HS-27A (cell line): ENCODE measurements around the gene EVA1C.
"Not testable (repeated sequence)": the region's sequence is repeated elsewhere in the genome, so short reads cannot be mapped to it uniquely, and the experiment has no call there.

ENCODE experiments used
- DNase-seq: peaks from one replicate; pipeline ENCODE4 v3.0.0-alpha.2; 2012; ENCODE audit warnings: low read depth, missing footprints

EVA1C gene

GRCh38 chr21:32424674-32425073 is 12.2 kb downstream of the EVA1C start:
- no peak for DNase-seq

DNA sequence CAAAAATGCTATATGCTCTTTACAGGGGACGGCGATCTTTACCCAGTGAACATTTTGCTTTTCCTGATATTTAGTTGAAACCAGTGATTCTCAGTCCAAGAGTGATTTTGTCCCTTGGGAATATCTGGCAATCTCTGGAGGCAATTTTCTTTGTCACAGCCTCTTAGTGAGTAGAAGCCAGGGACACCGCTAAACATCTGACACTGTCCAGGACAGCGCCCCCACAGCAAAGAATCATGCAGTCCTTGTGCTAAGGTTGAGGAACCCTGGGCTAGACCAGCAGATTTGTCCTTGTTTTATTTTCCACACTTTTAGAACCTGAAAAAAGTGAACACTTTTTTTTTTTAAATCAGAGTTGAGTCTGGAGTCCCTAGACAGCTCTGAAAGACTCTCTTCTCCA is 13.1 kb downstream of the EVA1C start:
- DNase-seq: no peak

DNA sequence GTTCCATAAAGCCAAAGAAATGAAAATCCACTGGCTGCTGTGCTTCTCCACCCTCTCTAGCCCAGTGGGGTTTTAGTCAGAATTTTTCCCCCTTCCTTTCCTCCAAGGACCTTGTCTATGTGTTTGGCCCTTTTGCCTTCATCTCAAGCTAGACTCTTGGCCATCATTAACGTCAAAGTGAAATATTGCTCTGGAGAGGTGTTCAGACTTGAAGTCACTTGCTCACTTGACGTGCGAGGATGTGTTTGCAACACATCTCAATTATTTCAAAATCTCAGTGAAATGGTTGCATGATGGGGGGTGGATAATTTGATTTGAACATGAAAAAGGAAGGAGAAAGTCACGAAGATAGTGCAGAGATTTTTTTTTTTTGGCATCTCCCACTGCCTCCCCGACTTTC is 13.6 kb downstream of the EVA1C start:
- DNase-seq: no peak

DNA sequence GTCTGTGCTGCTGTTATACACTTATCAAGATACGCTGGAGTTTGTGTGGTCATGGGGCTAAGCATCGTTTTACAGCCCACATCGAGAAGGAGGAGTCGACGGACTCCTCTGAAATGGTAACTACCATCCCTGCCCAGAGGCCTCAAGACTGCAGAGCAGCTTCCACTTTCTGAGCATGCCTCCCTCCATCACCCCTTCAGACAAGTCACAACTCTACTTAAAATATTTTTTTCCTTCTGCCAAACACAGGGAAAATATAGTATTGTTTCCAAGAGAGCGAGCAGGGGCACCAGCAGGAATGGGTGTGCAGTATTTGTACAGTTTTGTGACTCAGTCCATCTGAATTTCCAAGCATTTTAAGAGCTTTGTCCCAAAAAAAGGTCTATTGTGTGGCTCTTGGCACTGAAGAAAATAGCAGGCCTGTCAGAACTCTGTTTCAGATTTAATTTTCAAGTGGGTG is 14.1 kb downstream of the EVA1C start:
- peak; percentile 69 for DNase-seq

DNA sequence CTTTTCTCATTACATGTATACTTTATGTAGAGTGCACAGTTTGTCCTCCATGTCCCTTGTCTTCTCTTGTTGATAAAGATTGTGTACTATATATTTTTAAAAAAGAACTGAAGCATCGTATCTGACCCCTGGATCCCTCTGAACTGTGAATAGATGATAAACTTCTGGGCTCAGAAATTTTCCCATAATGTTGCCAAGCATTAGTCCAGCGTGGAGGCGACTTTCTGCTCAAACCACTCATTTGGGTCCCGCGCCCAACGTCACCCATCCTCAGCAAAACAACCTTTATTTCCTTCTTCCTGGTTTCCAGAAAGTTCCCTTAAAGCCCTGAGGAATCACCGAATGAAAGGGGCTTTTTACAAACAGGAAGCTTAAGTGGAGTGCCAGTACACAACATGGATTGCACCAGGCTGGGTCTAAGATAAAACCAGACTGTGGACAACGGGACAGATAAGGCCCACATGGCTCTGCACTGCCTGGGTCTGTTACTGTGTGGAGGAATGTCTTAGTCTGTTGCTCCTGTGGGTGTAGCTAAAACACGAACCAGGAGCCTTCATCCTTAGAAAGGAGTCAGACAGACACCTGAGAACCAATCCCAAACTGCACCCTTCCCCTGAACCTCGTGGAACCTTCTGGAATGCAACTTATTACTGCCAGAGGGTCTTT is 15.6 kb downstream of the EVA1C start:
- DNase-seq: no peak

GRCh38 chr21:32432982-32433660 is 20.6 kb downstream of the EVA1C start:
- not testable (repeated sequence) for DNase-seq

GRCh38 chr21:32437729-32438128 is 25.2 kb downstream of the EVA1C start:
- DNase-seq: no peak

- no peak for DNase-seq
Observed at GRCh38 chr21:32442566-32443318, 30.2 kb downstream of the EVA1C start.

- DNase-seq: no peak
Observed at GRCh38 chr21:32445101-32445500, 32.6 kb downstream of the EVA1C start.

GRCh38 chr21:32446440-32446839 is 33.9 kb downstream of the EVA1C start:
- DNase-seq: not testable (repeated sequence)

GRCh38 chr21:32447224-32447623 is 34.7 kb downstream of the EVA1C start:
- DNase-seq: no peak

DNA sequence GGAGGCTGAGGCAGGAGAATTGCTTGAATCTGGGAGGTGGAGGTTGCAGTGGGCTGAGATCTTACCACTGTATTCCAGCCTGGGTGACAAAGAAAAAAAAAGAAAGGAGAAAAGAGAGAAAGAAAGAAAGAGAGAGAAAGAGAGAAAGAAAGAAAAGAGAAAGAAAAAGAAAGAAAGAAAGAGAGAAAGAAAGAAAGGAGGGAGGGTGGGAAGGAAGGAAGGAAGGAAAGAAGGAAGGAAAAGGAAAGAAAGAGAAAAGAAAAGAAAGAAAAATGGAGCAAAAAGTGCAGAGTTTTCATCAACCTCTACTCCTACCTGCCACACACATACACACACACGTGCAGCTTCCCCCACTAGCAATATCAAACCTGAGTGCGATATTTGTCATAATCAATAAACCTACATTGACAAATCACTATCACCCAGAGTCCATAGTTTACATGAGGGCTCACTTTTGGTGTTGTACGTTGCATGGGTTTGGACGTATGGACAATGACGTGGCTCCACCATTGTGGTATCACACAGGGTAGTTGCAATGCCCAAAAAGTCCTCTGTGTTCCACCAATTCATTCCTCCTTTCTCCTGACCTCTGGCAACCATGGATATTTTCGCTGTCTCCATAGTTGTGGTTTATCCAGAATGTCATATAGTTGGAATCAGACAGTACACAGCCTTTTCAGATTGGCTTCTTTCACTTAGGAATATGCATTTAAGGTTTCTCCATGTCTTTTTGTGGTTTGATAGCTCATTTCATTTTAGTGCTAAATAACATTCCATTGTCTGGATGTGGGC is 36.5 kb downstream of the EVA1C start:
- no peak for DNase-seq

DNA sequence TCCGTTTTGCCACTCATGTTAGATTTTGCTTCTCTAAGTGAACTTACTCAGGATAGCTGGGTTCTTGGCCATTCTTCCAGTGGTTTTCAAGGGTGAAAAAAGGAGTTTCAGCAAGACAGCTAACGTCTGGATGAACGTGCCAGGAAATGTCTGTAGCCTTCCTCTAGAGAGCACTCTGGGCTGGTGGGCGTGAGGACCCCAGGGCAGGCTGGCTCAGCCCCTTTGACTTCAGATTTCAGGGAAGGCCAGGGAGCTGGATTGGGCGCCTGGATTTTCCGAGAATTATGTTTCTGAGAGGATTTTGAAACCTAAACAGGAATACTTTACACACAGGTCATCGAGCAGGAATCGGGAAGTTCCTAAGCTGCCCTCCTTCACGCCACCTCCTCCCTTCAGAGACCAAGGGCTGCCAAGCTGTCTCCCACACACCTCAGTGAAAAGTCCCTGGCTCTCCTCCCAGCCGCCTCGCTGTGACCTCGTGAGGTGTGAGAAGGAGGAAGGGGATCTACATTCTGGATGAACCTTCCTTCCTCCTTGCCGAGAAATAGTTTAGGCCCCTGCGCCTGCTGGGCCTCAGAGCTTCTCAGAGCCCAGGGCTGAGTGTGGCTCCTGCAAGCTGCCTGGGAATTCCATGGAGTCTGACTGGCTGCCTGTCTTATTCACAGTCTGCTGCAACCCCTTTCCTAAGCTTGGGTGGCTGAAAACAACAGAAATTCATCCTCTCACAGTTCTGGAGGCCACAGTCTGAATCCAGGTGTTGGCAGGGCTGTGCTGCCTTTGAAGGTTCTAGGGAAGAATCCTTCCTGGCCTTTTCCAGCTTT is 38.6 kb downstream of the EVA1C start:
- DNase-seq: not testable (repeated sequence)

GRCh38 chr21:32452191-32452590 is 39.7 kb downstream of the EVA1C start:
- not testable (repeated sequence) for DNase-seq

DNA sequence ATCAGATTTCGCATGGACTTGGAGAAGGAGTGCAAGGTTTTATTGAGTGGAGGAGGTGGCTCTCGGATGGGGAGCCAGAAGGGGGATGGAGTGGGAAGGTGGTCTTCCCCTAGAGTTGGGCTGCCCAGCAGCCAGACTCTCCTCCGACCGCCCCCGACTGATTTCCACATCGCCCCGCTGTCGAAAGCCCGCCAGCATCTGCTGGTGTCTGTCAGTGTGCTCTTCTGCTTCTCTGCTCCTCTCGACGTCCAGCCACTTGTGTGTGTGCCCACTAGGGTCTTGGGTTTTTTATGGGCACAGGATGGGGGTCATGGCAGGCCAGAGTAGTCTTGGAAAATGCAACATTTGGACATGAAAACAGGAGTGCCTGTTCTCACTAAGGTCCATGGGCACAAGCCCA is 40.1 kb downstream of the EVA1C start:
- DNase-seq: no peak

- no peak for DNase-seq
Observed at GRCh38 chr21:32455548-32455947, 43.0 kb downstream of the EVA1C start.

GRCh38 chr21:32456497-32456918 is 44.0 kb downstream of the EVA1C start:
- no peak for DNase-seq

GRCh38 chr21:32457360-32457840 is 44.9 kb downstream of the EVA1C start:
- no peak for DNase-seq

DNA sequence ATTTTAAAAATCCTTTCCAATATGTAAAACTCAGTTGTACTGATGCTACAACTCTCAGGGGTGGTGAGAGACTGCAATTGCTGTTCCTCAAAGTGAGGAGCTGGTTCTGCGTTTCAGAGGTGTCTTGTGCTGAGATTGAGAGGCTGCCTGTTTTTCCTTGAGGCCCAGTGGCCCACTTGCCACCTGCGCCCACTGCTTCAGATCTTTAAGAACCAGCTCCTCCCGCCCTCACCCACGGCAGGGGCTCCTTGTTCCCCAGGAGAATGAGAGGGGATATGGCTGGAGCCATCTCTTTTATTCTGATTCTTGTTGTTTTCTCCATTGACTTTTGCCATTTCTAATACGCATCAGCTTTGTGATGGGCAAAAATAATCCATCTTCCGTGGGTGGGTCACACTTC is 45.5 kb downstream of the EVA1C start:
- DNase-seq: no peak

DNA sequence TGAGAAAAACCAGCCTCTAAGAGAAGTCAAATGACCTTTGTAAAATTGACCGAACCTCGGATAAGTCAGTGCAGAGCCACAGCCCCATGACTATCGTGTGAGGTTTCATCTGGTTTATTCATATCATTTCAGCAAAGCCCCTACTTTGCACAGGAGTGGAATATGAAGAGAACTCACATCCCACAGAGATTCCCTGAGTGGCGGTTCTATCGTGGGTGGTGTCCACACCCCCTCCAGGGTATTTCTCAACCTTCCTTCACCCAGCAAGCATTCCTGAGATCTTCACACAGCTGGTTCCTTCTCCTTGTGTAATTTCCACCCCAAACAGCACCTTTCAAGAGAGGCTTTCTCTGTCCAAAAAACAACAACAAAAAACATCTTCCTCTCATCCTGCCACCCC is 47.5 kb downstream of the EVA1C start:
- DNase-seq: no peak

GRCh38 chr21:32461503-32461902 is 49.0 kb downstream of the EVA1C start:
- no peak for DNase-seq
